HL-60 (cell line): ENCODE data around the gene POLA2.

Source experiments
- CTCF ChIP-seq: IDR thresholded peaks from one replicate; pipeline ENCODE4 v1.5.1; 2011; ENCODE audit warnings: low read length, control low read depth, inconsistent platforms; ENCODE audit not compliant: insufficient read depth
- GABPA ChIP-seq: IDR thresholded peaks from 2 replicates; pipeline ENCODE4 v1.6.1; 2012; ENCODE audit warnings: low read depth
- POLR2AphosphoS5 ChIP-seq: IDR thresholded peaks from 2 replicates; pipeline ENCODE4 v1.6.1; 2012; ENCODE audit warnings: low read depth
- REST ChIP-seq: IDR thresholded peaks from 2 replicates; pipeline ENCODE4 v1.6.1; 2012; ENCODE audit warnings: low read depth; ENCODE audit not compliant: insufficient replicate concordance
- SPI1 ChIP-seq: IDR thresholded peaks from 2 replicates; pipeline ENCODE4 v1.6.1; 2012; ENCODE audit warnings: low read depth, mild to moderate bottlenecking, borderline replicate concordance

DNA sequence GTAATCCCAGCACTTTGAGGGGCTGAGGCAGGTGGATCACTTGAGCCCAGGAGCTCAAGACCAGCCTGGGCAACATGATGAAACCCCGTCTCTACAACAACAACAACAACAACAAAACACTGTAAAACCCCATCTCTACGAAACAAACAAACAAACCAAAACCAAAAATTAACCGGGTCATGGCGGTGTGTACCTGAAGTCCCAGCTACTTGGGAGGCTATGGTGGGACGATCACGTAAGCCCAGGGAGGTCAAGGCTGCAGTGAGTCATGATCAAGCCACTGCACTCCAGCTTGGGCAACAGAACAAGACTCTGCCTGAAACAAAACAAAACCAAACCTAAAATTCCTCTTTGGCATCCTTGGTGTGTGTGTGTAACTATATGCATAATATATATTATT lies 7.0 kb upstream of the POLA2 start:
- TF ChIP-seq CTCF (no peak), POLR2AphosphoS5 (no peak), GABPA (no peak), REST (no peak), SPI1 (no peak)
